Mammary epithelial cell (primary cell): ENCODE results near the gene PLEKHA6.

Experiments
- CTCF ChIP-seq, 2 donors: IDR thresholded peaks in 1 of 2; conservative IDR thresholded peaks in 1 of 2; 2 replicates each; pipeline ENCODE4 v1.5.1; 2011 to 2012; ENCODE audit warnings: inconsistent platforms in 2 of 2, low read length in 2 of 2, mild to moderate bottlenecking in 2 of 2, control low read depth in 1 of 2, low read depth in 1 of 2; ENCODE audit not compliant: insufficient read depth in 1 of 2; ENCODE audit errors: extremely low read depth in 1 of 2
- EZH2 ChIP-seq: IDR thresholded peaks from 2 replicates; pipeline ENCODE4 v1.6.1; 2012; ENCODE audit warnings: low read length, inconsistent platforms, borderline replicate concordance

GRCh38 chr1:204350857-204351573 lies 8.7 kb downstream of the PLEKHA6 start:
- TF ChIP-seq CTCF (conservative IDR thresholded peaks at IDR 0.05 in 1 of 2, IDR thresholded peaks at IDR 0.05 in 1 of 2; ENCODE audit: extremely low read depth in 1 of 2, insufficient read depth in 1 of 2, low read depth in 1 of 2, low read length in 2 of 2) = no peak
- no peak for TF ChIP-seq EZH2
